ENCODE measurements around the gene APOM. TPM values are rescaled to one million over a fixed set of nuclear protein-coding genes. Genes with fewer than 3 reads are reported as not detected.

Gene APOM
- total and polyA plus RNA-seq, 4 donors = 0.42 to 2.6 (median 0.96) TPM; not detected in 1

GRCh38 chr6:31634969-31635575 lies 20.6 kb upstream of the APOM start:
- no peaks in the 10 kb centered on the region for H3K27me3 ChIP-seq (ENCODE audit: control insufficient read depth in 1 of 2, insufficient read depth in 2 of 2, low read length in 1 of 2)
- H3K36me3 ChIP-seq (ENCODE audit: control insufficient read depth in 1 of 2, insufficient read depth in 2 of 2, low read length in 1 of 2) = peaks cover 11 to 12% of the 10 kb centered on the region in 2 donors
- no peaks in the 10 kb centered on the region for H3K9me3 ChIP-seq (ENCODE audit: control insufficient read depth, low read length)
- WGBS, 2 donors = 72 to 78% methylated on average over 11 of the region's 11 CpGs
- ATAC-seq (ENCODE audit: low FRiP score) (no peak), DNase-seq (no peak)
- no peak overlapping the region for H3K4me3 ChIP-seq (ENCODE audit: low read length in 2 of 2)
- no peak overlapping the region for H3K27ac ChIP-seq (ENCODE audit: low read depth in 1 of 2, low read length in 2 of 2)
- no peaks in the 10 kb centered on the region for H3K4me1 ChIP-seq (ENCODE audit: control insufficient read depth in 1 of 2, insufficient read depth in 2 of 2, low read length in 2 of 2)
- intact Hi-C loops (cut with DNase I) = no loop called here

- no peaks in the 10 kb centered on the region for H3K9me3 ChIP-seq (ENCODE audit: control insufficient read depth, low read length)
- H3K4me3 ChIP-seq (ENCODE audit: low read length in 2 of 2) = no peak overlapping the region
- H3K36me3 ChIP-seq (ENCODE audit: control insufficient read depth in 1 of 2, insufficient read depth in 2 of 2, low read length in 1 of 2) = peaks cover 4 to 19% of the 10 kb centered on the region in 2 donors
- intact Hi-C loops (cut with DNase I) = no loop called here
- no peaks in the 10 kb centered on the region for H3K27me3 ChIP-seq (ENCODE audit: control insufficient read depth in 1 of 2, insufficient read depth in 2 of 2, low read length in 1 of 2)
- ATAC-seq (ENCODE audit: low FRiP score) (no peak), DNase-seq (no peak)
- no peaks in the 10 kb centered on the region for H3K4me1 ChIP-seq (ENCODE audit: control insufficient read depth in 1 of 2, insufficient read depth in 2 of 2, low read length in 2 of 2)
- no peak overlapping the region for H3K27ac ChIP-seq (ENCODE audit: low read depth in 1 of 2, low read length in 2 of 2)
- WGBS, 2 donors = 73 to 77% methylated on average over 27 of the region's 27 CpGs
These were observed 18.7 kb upstream of the APOM start for GRCh38 chr6:31636698-31637596.

GRCh38 chr6:31639043-31639442 lies 16.7 kb upstream of the APOM start:
- peaks cover 4 to 23% of the 10 kb centered on the region in 2 donors for H3K36me3 ChIP-seq (ENCODE audit: control insufficient read depth in 1 of 2, insufficient read depth in 2 of 2, low read length in 1 of 2)
- no peaks in the 10 kb centered on the region for H3K4me1 ChIP-seq (ENCODE audit: control insufficient read depth in 1 of 2, insufficient read depth in 2 of 2, low read length in 2 of 2)
- H3K27me3 ChIP-seq (ENCODE audit: control insufficient read depth in 1 of 2, insufficient read depth in 2 of 2, low read length in 1 of 2) = no peaks in the 10 kb centered on the region
- ATAC-seq (ENCODE audit: low FRiP score) (no peak), DNase-seq (no peak)
- intact Hi-C loops (cut with DNase I) = no loop called here
- no peak overlapping the region for H3K27ac ChIP-seq (ENCODE audit: low read depth in 1 of 2, low read length in 2 of 2)
- no peaks in the 10 kb centered on the region for H3K9me3 ChIP-seq (ENCODE audit: control insufficient read depth, low read length)
- no peak overlapping the region for H3K4me3 ChIP-seq (ENCODE audit: low read length in 2 of 2)
- 73 to 75% methylated on average over 9 of the region's 9 CpGs for WGBS, 2 donors

- Histone ChIP-seq H3K9me3 (ENCODE audit: control insufficient read depth, low read length) (no peaks in the 10 kb centered on the region), H3K36me3 (ENCODE audit: control insufficient read depth in 1 of 2, insufficient read depth in 2 of 2, low read length in 1 of 2) (peaks cover 6 to 24% of the 10 kb centered on the region in 2 donors), H3K27me3 (ENCODE audit: control insufficient read depth in 1 of 2, insufficient read depth in 2 of 2, low read length in 1 of 2) (no peaks in the 10 kb centered on the region), H3K27ac (ENCODE audit: low read depth in 1 of 2, low read length in 2 of 2) (no peak overlapping the region), H3K4me3 (ENCODE audit: low read length in 2 of 2) (no peak overlapping the region), H3K4me1 (ENCODE audit: control insufficient read depth in 1 of 2, insufficient read depth in 2 of 2, low read length in 2 of 2) (no peaks in the 10 kb centered on the region)
- 65 to 71% methylated on average over 10 of the region's 10 CpGs for WGBS, 2 donors
- ATAC-seq (ENCODE audit: low FRiP score) (no peak), DNase-seq (no peak)
- intact Hi-C loops (cut with DNase I) = no loop called here
These were observed 16.2 kb upstream of the APOM start for GRCh38 chr6:31639449-31639861.

- Histone ChIP-seq H3K27ac (ENCODE audit: low read depth in 1 of 2, low read length in 2 of 2) (no peak overlapping the region), H3K4me3 (ENCODE audit: low read length in 2 of 2) (no peak overlapping the region), H3K27me3 (ENCODE audit: control insufficient read depth in 1 of 2, insufficient read depth in 2 of 2, low read length in 1 of 2) (no peaks in the 10 kb centered on the region), H3K36me3 (ENCODE audit: control insufficient read depth in 1 of 2, insufficient read depth in 2 of 2, low read length in 1 of 2) (peaks cover 4 to 30% of the 10 kb centered on the region in 2 donors), H3K4me1 (ENCODE audit: control insufficient read depth in 1 of 2, insufficient read depth in 2 of 2, low read length in 2 of 2) (no peaks in the 10 kb centered on the region), H3K9me3 (ENCODE audit: control insufficient read depth, low read length) (no peaks in the 10 kb centered on the region)
- intact Hi-C loops (cut with DNase I) = no loop called here
- 92 to 93% methylated on average over 6 of the region's 6 CpGs for WGBS, 2 donors
- no peak for DNase-seq
- ATAC-seq (ENCODE audit: low FRiP score) = no peak
These were observed 15.1 kb upstream of the APOM start for GRCh38 chr6:31640612-31641011.

- no peaks in the 10 kb centered on the region for H3K4me1 ChIP-seq (ENCODE audit: control insufficient read depth in 1 of 2, insufficient read depth in 2 of 2, low read length in 2 of 2)
- no peaks in the 10 kb centered on the region for H3K27me3 ChIP-seq (ENCODE audit: control insufficient read depth in 1 of 2, insufficient read depth in 2 of 2, low read length in 1 of 2)
- no peaks in the 10 kb centered on the region for H3K9me3 ChIP-seq (ENCODE audit: control insufficient read depth, low read length)
- no peak for ATAC-seq (ENCODE audit: low FRiP score)
- 87 to 92% methylated on average over 4 of the region's 4 CpGs for WGBS, 2 donors
- H3K4me3 ChIP-seq (ENCODE audit: low read length in 2 of 2) = no peak overlapping the region
- intact Hi-C loops (cut with DNase I) = no loop called here
- DNase-seq = no peak
- H3K36me3 ChIP-seq (ENCODE audit: control insufficient read depth in 1 of 2, insufficient read depth in 2 of 2, low read length in 1 of 2) = peaks cover 4 to 30% of the 10 kb centered on the region in 2 donors
- no peak overlapping the region for H3K27ac ChIP-seq (ENCODE audit: low read depth in 1 of 2, low read length in 2 of 2)
These were observed 14.3 kb upstream of the APOM start for GRCh38 chr6:31641370-31641769.

GRCh38 chr6:31642798-31643570 lies 12.7 kb upstream of the APOM start:
- Histone ChIP-seq H3K9me3 (ENCODE audit: control insufficient read depth, low read length) (no peaks in the 10 kb centered on the region), H3K27ac (ENCODE audit: low read depth in 1 of 2, low read length in 2 of 2) (no peak overlapping the region), H3K27me3 (ENCODE audit: control insufficient read depth in 1 of 2, insufficient read depth in 2 of 2, low read length in 1 of 2) (no peaks in the 10 kb centered on the region), H3K4me3 (ENCODE audit: low read length in 2 of 2) (no peak overlapping the region), H3K4me1 (ENCODE audit: control insufficient read depth in 1 of 2, insufficient read depth in 2 of 2, low read length in 2 of 2) (no peaks in the 10 kb centered on the region), H3K36me3 (ENCODE audit: control insufficient read depth in 1 of 2, insufficient read depth in 2 of 2, low read length in 1 of 2) (peaks cover 4 to 24% of the 10 kb centered on the region in 2 donors)
- DNase-seq = no peak
- no peak for ATAC-seq (ENCODE audit: low FRiP score)
- intact Hi-C loops (cut with DNase I) = loop anchor here in 1 of 2 donors (2.0 kb wide), 1 partner anchor 16 kb away; no protein-coding TSS in a partner anchor
- 81 to 85% methylated on average over 6 of the region's 6 CpGs for WGBS, 2 donors

- H3K27me3 ChIP-seq (ENCODE audit: control insufficient read depth in 1 of 2, insufficient read depth in 2 of 2, low read length in 1 of 2) = no peaks in the 10 kb centered on the region
- intact Hi-C loops (cut with DNase I) = loop anchor here in 1 of 2 donors (2.0 kb wide), 1 partner anchor 17 kb away; no protein-coding TSS in a partner anchor
- no peak for DNase-seq
- no peaks in the 10 kb centered on the region for H3K4me1 ChIP-seq (ENCODE audit: control insufficient read depth in 1 of 2, insufficient read depth in 2 of 2, low read length in 2 of 2)
- H3K36me3 ChIP-seq (ENCODE audit: control insufficient read depth in 1 of 2, insufficient read depth in 2 of 2, low read length in 1 of 2) = peaks cover 4 to 26% of the 10 kb centered on the region in 2 donors
- ATAC-seq (ENCODE audit: low FRiP score) = no peak
- 87 to 88% methylated on average over 17 of the region's 17 CpGs for WGBS, 2 donors
- H3K9me3 ChIP-seq (ENCODE audit: control insufficient read depth, low read length) = no peaks in the 10 kb centered on the region
- no peak overlapping the region for H3K4me3 ChIP-seq (ENCODE audit: low read length in 2 of 2)
- H3K27ac ChIP-seq (ENCODE audit: low read depth in 1 of 2, low read length in 2 of 2) = no peak overlapping the region
These were observed 11.8 kb upstream of the APOM start for GRCh38 chr6:31643818-31644454.
